C4-2B (cell line): ENCODE data around the gene AIG1.

ENCODE experiments used
- H3K27ac ChIP-seq: fragments of 450-650 bp; 2 replicates; pipeline ENCODE4 v1.5.1; 2017
- ZFX ChIP-seq: fragments of 450-650 bp; IDR thresholded peaks from 2 replicates; pipeline ENCODE4 v1.6.1; 2017
- TF ChIP-seq, protein P1 (sequence below): fragments of 450-650 bp; conservative IDR thresholded peaks from 2 replicates; pipeline ENCODE4 v1.5.1; 2017; ENCODE audit warnings: mild to moderate bottlenecking

The AIG1 gene

DNA sequence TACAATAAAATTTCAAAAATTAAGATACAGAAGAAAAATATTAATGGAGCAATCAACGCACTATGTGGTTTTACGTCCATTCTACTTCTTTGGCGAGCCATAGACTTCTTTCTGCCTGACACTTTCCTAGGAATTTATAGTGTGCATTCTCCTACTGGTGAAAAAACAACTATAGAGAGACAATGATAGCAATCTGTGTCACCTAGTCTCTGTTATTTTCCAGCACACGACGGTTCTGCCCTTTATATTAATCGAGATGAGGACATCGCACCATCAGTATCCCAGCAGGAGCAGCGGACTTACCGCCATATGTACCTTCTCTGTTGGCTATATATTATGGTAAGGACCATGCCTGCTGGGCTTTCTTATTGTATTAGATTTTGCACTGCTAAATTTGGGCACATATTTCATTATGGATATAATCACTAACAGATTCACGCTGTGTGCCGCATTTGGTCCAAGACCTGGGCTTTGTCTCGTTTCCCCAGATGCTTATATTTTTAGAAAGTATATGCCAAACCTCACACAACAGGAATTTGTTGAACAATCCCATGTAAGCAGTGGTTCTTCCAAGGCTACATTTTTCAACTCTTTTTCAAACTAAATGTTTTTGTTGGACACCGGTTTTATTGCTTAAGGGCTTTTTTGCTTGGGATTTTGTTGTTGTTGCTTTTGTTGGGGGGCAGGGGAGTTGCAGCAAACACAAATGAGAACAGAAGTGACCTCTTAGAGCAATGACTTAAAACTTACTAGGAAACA lies 223.4 kb downstream of the AIG1 start:
- H3K27ac ChIP-seq, result no peak overlapping the region
- TF ChIP-seq, protein P1, sequence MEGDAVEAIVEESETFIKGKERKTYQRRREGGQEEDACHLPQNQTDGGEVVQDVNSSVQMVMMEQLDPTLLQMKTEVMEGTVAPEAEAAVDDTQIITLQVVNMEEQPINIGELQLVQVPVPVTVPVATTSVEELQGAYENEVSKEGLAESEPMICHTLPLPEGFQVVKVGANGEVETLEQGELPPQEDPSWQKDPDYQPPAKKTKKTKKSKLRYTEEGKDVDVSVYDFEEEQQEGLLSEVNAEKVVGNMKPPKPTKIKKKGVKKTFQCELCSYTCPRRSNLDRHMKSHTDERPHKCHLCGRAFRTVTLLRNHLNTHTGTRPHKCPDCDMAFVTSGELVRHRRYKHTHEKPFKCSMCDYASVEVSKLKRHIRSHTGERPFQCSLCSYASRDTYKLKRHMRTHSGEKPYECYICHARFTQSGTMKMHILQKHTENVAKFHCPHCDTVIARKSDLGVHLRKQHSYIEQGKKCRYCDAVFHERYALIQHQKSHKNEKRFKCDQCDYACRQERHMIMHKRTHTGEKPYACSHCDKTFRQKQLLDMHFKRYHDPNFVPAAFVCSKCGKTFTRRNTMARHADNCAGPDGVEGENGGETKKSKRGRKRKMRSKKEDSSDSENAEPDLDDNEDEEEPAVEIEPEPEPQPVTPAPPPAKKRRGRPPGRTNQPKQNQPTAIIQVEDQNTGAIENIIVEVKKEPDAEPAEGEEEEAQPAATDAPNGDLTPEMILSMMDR, result no peak
- TF ChIP-seq ZFX, result no peak

DNA sequence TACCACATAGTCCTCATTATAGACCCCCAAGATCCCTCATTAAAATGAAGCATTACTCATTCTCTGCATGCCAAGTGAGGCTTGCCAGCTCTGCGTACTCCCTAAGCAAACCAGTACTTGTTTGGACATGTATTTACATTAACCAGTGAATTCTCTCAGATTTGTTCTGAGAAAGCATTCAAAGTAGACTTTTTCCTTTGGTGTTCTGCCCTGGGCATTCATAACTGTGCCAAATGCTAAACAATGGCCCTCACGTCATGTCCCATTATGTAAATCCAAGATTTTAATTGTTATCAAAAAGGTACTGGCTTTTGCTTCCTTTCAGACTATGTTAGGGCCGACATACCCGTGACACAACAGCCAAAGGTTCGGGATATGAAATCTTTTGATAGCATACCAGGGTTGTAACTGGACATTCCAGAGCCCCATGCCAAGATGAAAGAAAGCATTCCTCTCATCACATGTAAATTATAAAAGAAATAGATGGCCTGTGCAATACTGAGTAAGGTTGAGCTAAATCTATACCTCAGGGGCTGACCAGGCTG lies 225.6 kb downstream of the AIG1 start:
- H3K27ac ChIP-seq, result no peak overlapping the region
- TF ChIP-seq, protein P1, result no peak
- no peak for TF ChIP-seq ZFX

DNA sequence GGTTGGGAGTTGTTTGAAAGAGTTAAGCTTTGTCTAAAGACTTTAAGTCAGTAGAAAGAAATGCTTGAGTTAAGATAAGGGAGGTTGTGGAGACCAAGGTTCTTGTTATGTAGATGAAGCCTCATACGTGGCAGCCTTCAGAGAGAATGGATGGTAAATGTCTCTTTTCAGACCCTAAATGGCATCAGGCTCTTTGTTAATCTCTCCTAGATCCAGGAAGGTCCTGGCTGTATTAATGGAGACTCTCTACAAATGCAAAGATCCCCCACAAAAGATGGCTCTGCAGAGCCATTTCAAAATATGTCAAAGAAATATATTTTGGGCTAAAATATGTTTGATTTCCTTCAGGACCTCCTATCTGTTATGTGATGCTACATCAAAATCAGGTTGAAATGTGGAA lies 228.2 kb downstream of the AIG1 start:
- no peak for TF ChIP-seq ZFX
- TF ChIP-seq, protein P1, result no peak
- H3K27ac ChIP-seq, result no peak overlapping the region

DNA sequence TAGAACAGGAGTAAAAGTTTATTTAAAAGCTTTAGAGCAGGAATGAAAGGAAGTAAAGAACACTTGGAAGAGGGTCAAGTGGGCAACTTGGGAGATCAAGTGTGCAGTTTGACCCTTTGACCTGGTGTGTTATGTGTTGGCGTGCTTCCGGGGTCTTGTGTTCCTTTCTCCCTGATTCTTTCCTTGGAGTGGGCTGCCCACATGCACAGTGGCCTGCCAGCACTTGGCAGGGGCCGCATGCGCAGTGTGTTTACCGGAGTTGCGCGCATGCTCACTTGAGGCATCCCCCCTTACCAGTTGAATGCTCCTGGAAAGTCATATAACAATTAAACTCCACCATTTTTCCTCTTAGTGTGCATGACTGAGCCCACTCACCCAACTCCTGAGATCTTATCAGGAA lies 229.5 kb downstream of the AIG1 start:
- TF ChIP-seq, protein P1, result no peak
- no peak for TF ChIP-seq ZFX
- H3K27ac ChIP-seq, result no peak overlapping the region

DNA sequence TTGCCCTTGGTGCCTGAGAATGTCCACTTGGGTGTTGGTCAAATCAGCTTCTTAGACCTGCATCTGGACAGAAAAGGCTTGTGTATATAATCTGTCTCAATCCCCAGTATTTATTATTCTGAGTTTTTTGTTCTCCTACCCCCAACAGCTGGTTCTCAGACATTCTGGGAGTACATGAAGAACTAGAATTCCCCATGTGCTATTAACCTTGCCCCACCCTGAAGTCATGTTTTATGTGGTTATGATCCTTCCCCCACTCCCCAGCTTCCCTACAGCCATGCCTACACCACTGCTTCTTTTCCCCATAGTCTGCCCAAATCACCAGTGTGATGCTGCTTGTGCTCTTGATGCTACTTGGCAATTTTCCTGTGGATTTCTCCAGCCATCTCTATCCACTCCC lies 232.8 kb downstream of the AIG1 start:
- TF ChIP-seq, protein P1, result no peak
- TF ChIP-seq ZFX, result no peak
- no peak overlapping the region for H3K27ac ChIP-seq

DNA sequence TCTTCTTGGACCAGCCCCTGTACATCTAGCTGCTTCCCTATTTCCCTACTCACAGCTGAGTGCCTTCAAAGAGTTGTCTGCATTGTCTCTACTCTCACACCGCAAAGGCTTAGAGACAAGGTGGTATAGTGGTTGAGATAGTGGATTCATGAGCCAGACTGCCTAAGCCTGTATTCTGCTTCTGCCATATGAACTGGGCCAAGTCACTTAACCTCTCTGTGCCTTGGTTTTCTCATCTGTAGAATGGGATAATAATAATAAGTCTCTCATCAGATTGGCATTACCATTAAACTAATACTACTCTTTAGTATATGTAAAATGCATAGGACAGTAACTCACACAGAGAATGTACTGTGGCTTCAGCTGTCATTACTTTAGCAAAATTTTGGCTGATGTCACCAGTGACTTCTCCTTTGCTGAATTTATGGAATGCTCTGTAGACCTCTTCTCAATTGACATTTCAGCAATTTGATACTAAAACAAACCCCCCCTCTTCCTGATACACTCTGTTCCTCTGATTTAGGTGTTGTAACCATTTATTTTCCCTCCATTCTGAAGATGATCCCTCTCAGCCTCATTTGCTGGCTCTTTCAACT lies 233.7 kb downstream of the AIG1 start:
- H3K27ac ChIP-seq, result no peak overlapping the region
- no peak for TF ChIP-seq ZFX
- TF ChIP-seq, protein P1, result no peak

DNA sequence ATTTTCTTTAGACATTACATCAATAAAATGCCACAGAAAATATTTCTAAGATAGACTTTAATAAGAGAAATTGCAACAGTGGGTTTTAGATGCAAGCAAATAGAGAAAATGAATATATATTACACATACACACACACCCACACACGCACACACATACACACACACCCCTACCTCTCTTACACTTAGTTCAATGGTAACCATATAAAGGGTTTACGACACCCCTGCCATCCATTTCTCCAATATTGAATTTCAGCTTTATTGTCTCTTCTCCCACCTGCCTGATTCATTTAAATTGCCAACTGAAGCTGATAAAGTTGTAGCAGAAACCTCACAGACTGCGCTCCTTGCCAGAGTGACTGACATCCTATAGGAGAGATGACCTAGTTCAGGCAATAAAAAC lies 235.2 kb downstream of the AIG1 start:
- TF ChIP-seq ZFX, result no peak
- TF ChIP-seq, protein P1, result no peak
- H3K27ac ChIP-seq, result no peak overlapping the region
